ENCODE data around the gene NDST1.
"Not testable (repeated sequence)": the region's sequence is repeated elsewhere in the genome, so short reads cannot be mapped to it uniquely, and the experiment has no call there.

NDST1 gene

DNA sequence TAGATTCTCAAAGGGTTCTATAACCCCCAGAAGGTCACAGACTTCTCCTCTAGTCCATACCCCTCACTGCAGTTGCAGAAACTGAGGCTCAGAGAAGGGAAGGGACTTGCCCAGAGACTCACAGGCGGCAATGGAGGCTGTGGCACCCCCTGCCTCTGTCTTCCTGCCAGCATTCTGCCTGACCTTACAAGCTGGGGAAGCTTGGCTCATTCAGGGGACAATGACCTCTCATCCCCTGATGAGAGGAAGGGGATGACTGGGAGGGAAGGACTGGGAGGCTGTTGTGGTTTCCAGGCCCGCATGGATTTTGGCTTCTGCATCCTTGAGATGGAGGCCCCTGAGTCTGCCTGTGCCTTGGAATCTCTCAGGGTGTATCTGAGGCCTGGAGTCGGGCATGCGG, 897 bp downstream of the NDST1 start:
- DNase-seq (ENCODE audit: low read depth): no peak

DNA sequence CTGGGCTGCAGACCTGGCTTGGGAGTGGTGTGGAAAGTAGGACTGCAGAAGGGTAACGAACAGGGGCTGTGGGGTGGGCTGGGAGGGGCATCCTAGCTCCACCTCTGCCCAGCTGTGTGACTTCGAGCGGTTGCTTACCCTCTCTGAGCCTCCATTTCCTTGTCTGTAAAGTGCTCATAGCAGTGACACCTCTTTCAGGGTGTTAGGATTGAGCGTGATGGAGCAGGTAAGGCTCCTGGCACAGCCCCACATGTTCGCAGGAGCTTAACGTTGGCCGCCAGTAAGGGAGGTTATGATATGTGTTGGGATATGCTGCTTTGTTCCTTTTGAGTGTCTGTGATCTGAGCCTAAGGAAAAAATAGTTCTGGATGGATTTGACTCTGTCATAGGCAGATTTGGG, 2.1 kb downstream of the NDST1 start:
- DNase-seq (ENCODE audit: low read depth): no peak

DNA sequence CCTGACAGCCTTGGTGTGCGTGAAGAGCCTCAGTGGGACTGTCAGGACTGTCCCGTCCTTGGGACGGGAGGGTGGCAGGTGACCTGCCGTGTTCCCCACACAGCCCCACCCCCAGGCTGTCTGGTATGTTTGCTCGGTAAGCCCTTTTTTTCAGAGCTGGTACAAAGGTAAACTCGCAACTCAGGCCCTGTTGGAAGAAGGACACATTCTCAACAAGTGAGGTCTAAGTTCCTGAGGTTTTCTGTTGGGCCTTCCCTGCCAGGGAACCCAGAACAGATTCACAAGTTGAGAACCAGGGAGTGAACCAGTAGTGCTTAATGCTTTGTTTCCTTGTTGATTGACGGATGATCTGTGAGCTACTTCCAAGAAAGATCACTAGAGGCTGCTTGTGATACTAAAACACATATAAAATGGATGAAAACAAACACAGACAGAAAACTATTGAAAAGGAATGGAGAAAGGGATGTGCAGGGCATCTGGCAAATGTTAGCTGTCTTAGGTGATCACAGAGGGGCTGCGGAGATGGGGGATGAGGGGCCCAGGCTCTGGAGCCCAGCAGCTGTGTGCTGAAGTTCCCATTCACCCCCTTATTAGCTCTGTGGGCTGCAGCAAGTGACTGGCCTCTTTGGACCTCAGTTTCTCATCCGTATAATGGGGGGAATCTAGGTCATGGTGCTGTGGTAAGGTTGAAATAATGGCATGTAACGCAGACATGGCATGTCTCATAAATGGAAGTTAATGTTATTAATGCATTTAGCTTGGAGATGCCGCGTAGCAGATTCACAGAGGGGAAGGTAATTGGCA, 2.7 kb downstream of the NDST1 start:
- DNase-seq (ENCODE audit: low read depth): no peak

DNA sequence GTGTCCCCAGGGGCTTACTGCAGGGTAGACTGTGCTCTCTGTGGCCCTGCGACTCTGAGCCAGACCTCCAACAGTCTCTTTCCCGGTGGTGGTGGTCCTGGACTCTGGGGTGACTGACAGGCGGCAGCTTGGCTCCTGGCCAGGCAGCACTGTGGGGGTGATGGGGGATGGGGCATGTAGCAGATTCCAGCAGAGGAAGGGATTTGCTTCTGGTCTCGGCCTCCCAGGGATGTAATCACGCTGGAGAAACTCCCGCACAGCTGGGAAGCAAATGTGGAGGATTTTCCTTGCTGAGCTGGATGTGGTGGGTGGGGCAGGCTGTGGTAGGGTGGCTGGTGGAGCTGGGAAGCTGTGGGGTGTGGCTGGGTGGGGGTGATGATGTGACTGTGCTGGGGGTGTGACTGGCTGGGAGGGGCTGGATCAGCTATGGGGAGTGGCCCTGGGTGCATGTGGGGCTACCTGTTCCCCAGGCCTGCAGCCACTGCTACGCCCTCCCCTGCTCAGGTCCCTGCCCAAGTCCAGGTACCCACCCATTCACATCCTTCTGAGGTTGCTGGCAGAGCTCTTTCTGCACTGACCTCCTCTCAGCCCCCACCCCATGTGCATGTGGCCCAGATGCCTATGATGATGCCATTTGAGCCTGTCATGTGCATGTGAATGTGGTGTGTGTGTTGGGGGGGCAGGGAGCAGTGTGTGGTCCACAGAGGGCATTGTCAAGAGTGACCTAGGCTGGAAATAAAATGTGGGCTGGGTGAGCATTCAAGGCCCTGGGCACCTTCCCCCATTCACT, 3.8 kb downstream of the NDST1 start:
- peak; percentile 76 for DNase-seq (ENCODE audit: low read depth)

DNA sequence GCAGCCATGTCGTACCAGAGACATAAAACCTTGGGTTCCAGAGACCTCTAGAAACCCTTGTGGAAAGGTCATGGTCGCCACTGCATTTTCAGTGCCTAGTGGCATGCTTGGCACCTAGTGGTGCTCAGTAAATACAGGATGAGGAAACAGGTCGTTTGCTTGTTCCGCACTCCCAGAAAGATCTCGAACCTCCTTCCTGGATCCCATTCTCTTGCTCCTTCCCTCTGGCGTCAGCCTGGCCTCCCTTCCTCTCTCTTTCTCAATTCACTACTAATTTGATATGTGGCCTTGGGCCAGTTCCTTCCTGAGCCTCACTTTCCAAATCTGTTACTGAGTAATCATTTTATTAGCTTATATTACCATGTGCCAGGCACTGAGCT, 4.4 kb downstream of the NDST1 start:
- DNase-seq (ENCODE audit: low read depth): no peak

DNA sequence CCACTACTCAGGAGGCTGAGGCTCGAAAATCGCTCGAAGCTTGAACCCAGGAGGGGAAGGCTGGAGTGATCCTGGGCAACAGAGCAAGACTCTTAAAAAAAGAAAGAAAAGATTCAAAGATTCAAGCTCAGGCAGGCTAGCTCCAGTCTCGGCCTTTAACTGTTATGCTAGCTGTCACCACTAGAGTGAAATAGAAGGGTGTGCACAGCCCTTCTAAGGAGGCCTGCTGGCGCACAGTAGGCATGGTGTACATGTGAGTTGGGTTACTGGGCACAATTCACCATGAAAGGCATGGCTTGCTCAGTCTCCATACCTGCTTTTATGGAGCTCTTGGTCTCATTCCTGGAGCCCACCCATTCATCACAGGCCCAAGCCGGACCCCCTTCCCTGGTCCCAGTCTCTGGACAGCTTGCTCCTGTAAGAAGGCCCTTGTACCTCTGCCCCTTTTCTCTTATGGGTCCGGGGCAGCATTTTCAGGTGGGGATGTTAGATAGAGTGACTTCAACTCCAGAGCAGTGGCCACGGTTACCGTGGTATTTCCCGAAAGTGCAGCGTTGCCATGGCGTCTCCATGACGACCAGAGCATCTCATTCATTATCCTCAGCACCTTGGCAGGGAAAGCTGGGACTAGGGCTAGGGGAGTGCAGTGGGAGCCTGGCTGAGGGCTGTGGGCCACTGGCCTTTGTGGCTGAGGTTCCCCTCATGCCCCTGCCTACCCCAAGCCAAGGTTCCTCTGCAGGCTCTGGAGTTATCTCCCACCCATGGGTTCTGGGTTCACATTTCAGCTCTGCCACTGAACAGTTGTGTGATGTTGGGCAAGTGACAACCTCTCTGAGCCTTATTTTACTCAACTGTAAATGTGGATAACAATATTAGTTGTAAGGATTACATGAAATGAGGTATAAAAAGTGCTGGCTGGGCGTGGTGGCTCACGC, 5.7 kb downstream of the NDST1 start:
- no peak for DNase-seq (ENCODE audit: low read depth)

DNA sequence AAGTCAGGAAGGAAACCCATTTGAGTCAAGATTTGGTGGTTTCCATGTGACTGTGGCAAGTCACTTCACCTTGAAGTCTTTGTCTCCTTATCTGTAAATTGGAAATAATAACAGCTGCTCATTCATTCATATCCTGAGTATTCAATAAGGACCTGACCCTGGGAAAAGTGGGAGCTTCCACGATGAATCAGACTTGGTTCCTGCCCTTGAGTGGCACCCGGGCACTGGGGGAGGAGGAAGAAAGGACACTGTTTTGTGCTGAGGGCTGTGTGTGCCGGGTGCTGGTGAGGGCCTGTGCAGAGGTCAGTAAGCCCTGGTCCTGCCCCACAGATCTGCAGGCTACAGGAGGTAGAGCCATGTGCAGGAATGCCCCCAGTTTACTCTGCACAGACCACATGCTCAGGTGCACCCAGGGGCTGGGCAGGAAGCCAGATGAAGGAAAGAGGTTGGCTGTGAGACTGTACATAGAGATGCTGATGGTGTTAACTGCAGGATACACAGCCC, 6.8 kb downstream of the NDST1 start:
- DNase-seq (ENCODE audit: low read depth): peak; percentile 69

DNA sequence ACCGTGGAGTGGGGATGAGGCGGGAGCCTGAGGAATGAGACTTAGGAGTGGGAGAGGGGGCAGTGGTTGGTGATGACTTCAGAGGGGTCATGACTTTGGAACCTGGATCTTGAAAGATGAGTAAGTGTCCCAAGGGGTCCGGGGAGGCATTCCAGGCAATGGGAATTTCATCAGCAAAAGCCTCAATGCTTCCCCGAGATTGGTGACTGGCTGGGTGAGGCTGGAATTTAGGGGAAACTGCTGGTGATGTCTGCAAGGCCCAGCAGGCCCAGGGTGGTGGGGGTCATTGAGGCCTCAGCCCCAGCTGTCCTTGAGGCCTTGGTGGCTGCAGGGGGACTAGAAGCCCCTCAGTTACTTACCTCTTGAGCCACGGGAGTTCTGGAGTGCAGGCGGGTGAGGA, 7.5 kb downstream of the NDST1 start:
- DNase-seq (ENCODE audit: low read depth): peak; percentile 90

DNA sequence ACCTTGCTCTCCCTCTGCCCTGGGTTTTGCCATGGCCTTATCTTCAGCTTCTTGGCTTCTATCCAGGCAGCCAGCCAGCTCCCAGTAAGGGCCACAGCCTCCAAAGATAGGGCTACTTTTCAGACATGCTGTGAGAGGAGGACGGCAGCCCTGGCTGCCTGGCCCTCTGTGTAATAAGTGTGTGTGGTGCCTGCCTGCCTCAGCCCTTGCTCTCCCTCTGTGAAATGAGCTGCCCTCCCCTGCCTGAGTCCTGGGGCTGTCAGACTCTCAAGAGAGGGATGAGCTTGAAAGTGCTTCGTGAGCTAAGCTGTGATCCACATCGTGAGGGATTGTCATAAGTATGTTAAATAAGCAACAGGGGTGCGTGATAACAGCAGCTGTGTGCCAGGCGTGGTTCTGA, 8.1 kb downstream of the NDST1 start:
- DNase-seq (ENCODE audit: low read depth): peak; percentile 67

DNA sequence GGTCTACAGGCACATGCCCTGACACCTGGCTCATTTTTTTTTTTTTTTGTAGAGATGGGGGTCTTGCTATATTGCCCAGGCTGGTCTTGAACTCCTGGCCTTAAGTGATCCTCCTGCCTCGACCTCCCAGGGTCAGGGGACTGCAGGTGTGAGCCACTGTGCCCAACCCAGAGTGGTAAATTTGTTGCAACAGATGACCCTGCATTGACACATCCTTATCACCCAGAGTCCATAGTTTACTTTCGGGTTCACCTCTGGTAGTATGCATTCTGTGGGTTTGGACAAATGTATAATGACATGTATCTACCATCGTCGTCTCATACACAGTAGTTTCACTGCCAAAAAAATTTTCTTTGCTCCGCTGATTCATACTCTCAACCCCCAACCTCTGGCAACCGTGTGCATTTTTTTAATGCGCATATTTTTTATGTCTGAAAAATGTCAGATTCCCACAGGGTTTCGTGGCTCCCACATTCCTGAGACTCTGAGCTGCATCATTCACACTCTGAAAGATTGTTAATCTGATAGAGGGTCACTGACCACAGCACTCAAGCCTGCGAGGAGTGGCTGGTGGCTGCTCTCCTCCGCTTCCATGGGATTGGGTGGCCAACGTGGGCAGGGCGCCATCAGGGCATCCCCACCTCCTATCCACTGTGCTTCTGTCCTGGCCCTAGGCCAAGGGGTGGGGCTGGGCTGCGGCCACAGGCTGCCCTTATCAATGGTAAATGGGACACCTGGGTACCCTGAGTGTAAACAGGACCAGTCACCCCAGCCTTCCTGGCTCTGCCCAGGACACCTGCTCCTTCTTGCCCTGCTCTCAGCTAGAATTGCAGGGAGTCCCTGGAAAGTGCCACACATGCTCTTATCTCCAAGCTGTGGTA, 9.6 kb downstream of the NDST1 start:
- DNase-seq (ENCODE audit: low read depth): peak; percentile 99

DNA sequence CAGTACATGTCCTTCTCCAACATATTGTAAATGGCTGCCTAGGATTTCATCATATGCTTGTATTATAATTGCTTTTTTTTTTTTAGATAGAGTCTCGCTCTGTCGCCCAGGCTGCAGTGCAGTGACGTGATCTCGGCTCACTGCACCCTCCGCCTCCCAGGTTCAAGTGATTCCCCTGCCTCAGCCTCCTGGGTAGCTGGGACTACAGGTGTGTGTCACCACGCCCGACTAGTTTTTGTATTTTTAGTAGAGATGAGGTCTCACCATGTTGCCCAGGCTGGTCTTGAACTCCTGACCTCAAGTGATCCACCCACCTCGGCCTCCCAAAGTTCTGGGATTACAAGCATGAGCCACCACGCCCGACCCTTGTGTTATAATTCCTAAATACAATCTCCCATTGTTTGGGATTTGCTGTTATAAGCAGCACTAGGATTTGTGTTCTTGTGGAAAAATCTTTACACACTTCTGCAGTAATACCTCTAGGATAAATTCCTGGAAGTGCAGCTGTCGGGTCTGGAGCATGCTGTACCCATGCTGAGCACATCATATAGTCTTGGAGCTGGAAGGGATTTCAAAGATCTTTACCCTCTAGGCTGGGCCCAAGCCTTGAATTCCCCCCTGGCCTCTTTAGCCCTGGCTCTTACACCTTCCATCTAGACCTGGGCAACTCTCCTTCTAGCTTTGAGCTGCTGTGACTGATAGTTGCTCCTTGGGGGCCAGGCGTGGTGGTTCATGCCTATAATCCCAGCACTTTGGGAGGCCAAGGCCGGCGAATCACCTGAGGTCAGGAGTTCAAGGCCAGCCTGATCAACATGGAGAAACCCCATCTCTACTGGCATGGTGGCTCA, 11.0 kb downstream of the NDST1 start:
- DNase-seq (ENCODE audit: low read depth): not testable (repeated sequence)

DNA sequence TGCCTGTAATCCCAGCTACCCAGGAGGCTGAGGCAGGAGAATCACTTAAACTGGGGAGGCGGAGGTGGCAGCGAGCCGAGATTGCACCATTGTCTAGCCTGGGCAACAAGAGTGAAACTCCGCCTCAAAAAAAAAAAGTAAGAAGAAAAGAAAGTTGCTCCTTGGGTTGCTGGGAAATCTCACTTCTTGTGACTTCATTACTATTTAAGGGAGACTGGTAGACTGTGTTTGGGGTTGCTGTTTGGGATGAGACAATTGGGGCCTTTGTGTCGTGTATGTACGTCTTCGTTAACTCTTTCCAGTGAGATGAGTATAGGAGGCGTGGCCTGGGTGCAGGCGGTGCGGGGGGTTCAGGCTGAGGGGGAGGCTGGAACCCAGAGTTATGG, 11.6 kb downstream of the NDST1 start:
- DNase-seq (ENCODE audit: low read depth): no peak

DNA sequence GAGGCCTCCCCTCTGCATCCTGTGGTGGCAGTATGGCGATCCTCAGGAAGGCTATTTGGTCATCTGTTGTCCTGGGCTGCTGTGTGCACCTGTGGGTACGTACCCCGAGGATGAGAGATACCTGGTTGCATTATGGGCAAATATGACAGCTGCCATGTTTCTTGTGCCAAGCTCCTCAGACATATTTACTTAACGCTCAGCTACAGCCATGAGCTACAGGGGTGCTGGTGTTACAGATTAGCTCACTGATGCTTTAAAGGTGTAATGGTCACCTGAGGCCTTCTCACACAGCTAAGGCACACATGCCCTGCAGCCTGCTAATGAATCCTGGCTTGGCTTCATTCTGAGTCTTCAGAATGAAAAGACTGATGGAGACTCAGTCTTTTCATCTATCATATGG, 12.0 kb downstream of the NDST1 start:
- DNase-seq (ENCODE audit: low read depth): no peak

DNA sequence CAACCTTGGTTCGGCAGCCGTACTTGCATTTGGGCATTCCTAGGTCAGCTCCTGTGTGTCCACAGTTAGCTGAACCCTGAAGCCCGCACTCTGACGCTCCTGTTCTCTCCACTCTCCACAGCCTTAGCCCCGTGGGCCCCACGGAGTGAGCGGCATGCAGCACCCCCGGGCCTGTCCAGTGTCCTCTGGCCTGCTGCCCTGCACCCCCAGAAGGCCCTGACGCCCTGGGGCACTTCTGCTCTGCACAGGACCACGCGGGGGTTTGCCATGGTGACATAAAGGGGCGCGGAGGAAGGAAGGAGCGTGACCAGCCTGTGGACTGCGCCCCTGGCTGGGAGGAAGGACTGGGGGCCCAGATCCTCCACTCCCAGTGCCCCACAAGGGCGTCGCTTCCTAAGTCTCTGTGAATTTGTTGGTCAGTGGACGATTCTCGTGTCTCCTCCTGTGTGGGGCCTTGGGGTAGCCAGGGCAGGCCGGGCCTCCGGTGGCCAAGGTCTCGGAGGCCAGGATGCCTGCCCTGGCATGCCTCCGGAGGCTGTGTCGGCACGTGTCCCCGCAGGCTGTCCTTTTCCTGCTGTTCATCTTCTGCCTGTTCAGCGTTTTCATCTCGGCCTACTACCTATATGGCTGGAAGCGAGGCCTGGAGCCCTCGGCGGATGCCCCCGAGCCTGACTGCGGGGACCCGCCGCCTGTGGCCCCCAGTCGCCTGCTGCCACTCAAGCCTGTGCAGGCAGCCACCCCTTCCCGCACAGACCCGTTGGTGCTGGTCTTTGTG, 13.0 kb downstream of the NDST1 start:
- no peak for DNase-seq (ENCODE audit: low read depth)

DNA sequence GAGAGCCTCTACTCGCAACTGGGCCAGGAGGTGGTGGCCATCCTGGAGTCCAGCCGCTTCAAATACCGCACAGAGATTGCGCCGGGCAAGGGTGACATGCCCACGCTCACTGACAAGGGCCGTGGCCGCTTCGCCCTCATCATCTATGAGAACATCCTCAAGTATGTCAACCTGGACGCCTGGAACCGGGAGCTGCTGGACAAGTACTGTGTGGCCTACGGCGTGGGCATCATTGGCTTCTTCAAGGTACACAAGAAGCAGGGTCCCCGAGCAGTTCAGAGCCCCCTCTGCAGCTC, 13.5 kb downstream of the NDST1 start:
- DNase-seq (ENCODE audit: low read depth): no peak

DNA sequence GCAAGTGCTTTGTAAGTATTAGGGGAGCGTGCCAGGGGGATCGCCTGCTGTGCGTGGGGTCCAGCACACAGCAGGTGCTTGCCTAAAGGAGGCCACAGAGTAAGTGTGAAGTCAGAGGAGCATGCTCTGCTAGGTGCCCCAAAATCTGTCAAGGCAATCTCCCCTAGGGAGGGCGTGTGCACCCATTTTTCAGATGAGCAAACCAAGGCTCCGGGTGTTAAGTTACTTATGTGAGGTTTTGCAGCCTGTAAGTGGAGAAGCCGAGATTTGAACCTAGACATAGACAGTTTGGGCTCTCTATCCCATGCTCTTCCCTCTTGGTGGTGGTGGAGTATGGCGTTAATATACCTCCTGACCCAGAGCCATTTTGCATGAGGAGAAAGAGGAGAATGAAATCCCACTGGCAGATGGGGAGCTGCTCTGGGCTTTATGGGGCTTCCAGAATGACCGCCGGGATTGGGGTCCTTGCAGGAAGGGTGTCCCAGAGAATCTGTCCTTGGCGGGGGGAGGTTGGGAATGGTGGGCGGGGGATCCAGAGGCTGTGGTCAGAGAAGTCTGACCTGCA, 14.1 kb downstream of the NDST1 start:
- DNase-seq (ENCODE audit: low read depth): no peak

DNA sequence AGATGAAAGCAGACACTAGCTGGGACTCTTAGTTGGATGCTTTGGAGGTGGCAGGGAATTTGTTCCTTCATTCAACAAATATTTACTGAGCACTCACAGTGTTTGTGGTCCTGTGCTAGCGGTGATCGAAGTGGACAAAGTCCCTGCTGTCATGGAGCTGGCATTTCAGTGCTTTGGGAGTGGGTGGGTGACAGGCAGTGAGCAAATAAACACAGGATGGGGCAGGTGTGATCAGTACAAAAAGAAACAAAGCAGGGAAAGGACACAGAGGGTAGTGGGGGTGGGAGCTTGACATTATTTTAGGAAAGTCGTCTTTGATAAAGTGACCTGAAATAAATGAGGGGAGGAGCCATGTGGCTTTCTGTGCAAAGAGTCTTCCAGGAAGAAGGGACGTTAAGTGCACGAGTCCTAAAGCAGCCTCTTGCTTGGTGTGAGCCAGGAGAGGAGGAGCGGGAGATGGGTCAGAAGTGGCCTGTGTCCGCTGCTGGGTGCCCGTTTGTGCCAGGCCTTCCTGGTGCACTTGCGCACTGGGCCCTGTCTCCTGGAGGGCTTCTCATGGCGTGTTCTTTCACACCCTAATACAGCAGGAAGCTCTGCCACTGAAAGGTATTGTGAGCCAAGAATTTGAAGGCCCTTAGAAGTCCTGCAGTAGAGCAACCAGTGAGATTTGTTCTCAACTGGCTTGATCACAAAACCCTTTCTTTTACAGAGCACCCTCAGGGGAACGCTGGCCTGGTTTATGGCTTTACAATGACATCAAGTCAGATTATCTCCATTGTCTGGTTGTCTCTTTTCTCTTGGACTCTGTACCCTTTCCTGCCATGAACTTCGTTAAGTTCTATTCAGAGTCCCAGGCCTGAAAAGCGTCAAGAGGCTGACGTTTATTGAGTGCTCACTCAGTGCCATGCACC, 14.8 kb downstream of the NDST1 start:
- DNase-seq (ENCODE audit: low read depth): no peak

Data from EH (cell line).